ENCODE data around the gene LZTS3. TPM values are rescaled to one million over a fixed set of nuclear protein-coding genes. Genes with fewer than 3 reads are reported as not detected.

LZTS3 gene
- 4.7 and 4.8 TPM in 2 replicates for total RNA-seq

GRCh38 chr20:3172933-3173609 lies at the start of gene LZTS3:
Gene LZTS3, minus strand, starts transcription at chr20:3173549. Its CDS starts 6,386 bp downstream, at chr20:3167163.

GRCh38 chr20:3209257-3209945 lies 36.1 kb upstream of the LZTS3 start, which contains the start of gene ITPA:
Gene ITPA, plus strand, starts transcription at chr20:3209498. Its CDS starts 54 bp downstream, at chr20:3209552.

GRCh38 chr20:3204124-3204794 lies 30.9 kb upstream of the LZTS3 start, which contains the start of gene DDRGK1:
Gene DDRGK1, minus strand, starts transcription at chr20:3204682. Its CDS starts 55 bp downstream, at chr20:3204627.

Other genes starting within 250 kb of the LZTS3 start
- gene GNRH2, start 129.9 kb downstream of the LZTS3 start, total RNA-seq: not detected in 2 replicates
- gene MRPS26, start 127.5 kb downstream of the LZTS3 start, total RNA-seq: 59.2 and 66.6 TPM in 2 replicates
- gene OXT, start 101.9 kb downstream of the LZTS3 start, total RNA-seq: not detected in 2 replicates
- gene AVP, start 88.8 kb downstream of the LZTS3 start, total RNA-seq: not detected in 2 replicates
- gene FASTKD5, start 13.7 kb downstream of the LZTS3 start, total RNA-seq: 16.2 and 19.0 TPM in 2 replicates
- gene UBOX5, start 13.7 kb downstream of the LZTS3 start, total RNA-seq: 2.8 and 3.8 TPM in 2 replicates
- 50.5 and 63.4 TPM in 2 replicates for gene DDRGK1, start 31.1 kb upstream of the LZTS3 start, total RNA-seq
- 62.8 and 65.4 TPM in 2 replicates for gene ITPA, start 35.9 kb upstream of the LZTS3 start, total RNA-seq
- 3.1 TPM in 2 replicates for gene SLC4A11, start 65.6 kb upstream of the LZTS3 start, total RNA-seq
- 8.1 and 8.3 TPM in 2 replicates for gene DNAAF9, start 234.1 kb upstream of the LZTS3 start, total RNA-seq

Measured in mammary microvascular endothelial cell (primary cell).